Small intestine (tissue), 7 donors: ENCODE measurements around the gene METRN. TPM values are rescaled to one million over a fixed set of nuclear protein-coding genes. Genes with fewer than 3 reads are reported as not detected.

Source experiments
- DNase-seq, 2 donors: peaks; one replicate each; pipeline versions ENCODE4 v3.0.0 to v3.0.0-alpha.2; 2013
- FAIRE-seq: peaks from 2 replicates; lab custom pipeline; 2012; peaks lifted over from hg19 to GRCh38; lab: Jason Lieb, UNC
- H3K27ac ChIP-seq, 3 donors: one replicate each; pipeline ENCODE4 v1.5.1; 2013; ENCODE audit warnings: low read length in 2 of 3, mild to moderate bottlenecking in 2 of 3, control low read depth in 1 of 3, inconsistent platforms in 1 of 3, low read depth in 1 of 3, moderate library complexity in 1 of 3
- H3K27me3 ChIP-seq, 3 donors: one replicate each; pipeline ENCODE4 v1.6.1; 2013; ENCODE audit warnings: low read length in 3 of 3, inconsistent platforms in 1 of 3; ENCODE audit not compliant: control insufficient read depth in 3 of 3, insufficient read depth in 3 of 3
- H3K36me3 ChIP-seq, 3 donors: one replicate each; pipeline ENCODE4 v1.6.1; 2013; ENCODE audit warnings: low read length in 3 of 3, inconsistent platforms in 1 of 3, low read depth in 1 of 3, mild to moderate bottlenecking in 1 of 3, moderate library complexity in 1 of 3; ENCODE audit not compliant: control insufficient read depth in 3 of 3, insufficient read depth in 2 of 3
- H3K4me1 ChIP-seq, 3 donors: one replicate each; pipeline ENCODE4 v1.6.1; 2013; ENCODE audit warnings: low read length in 2 of 3, inconsistent platforms in 1 of 3, low read depth in 1 of 3, mild to moderate bottlenecking in 1 of 3, moderate library complexity in 1 of 3; ENCODE audit not compliant: control insufficient read depth in 3 of 3, insufficient read depth in 2 of 3
- H3K4me3 ChIP-seq, 3 donors: one replicate each; pipeline ENCODE4 v1.5.1; 2013; ENCODE audit warnings: low read length in 3 of 3, control low read depth in 1 of 3, inconsistent platforms in 1 of 3, low read depth in 1 of 3, mild to moderate bottlenecking in 1 of 3, moderate library complexity in 1 of 3
- H3K9me3 ChIP-seq, 2 donors: one replicate each; pipeline ENCODE4 v1.6.1; 2013; ENCODE audit warnings: low read depth in 1 of 2, low read length in 1 of 2; ENCODE audit not compliant: control insufficient read depth in 2 of 2, insufficient read depth in 1 of 2
- WGBS, 3 donors: extraction: QIAGEN DNeasy Blood & Tissue Kit; methylation state at CpG; one replicate each; pipeline ENCODE4 v1.1.7; 2013; 5-methylcytosine and 5-hydroxymethylcytosine counted together
- polyA plus RNA-seq, 4 donors: library from polyadenylated mRNA; stranded (reverse) in 3 of 4; unstranded in 1 of 4; fragments of 200-250 nt in 3 of 4; fragments of 120-200 nt in 1 of 4; gene quantifications; one replicate each; pipeline versions ENCODE4 v1.2.1 to v1.2.3, GENCODE V29; 2013
- donor health status: healthy with polysubstance abuse.
- donor health status: control.
- donor health status: control.
- donor health status: Bipolar disorder and iron deficiency.
- donor health status: healthy.

The METRN gene
- polyA plus RNA-seq, 4 donors: 4.9 to 14.1 (median 9.3) TPM

DNA sequence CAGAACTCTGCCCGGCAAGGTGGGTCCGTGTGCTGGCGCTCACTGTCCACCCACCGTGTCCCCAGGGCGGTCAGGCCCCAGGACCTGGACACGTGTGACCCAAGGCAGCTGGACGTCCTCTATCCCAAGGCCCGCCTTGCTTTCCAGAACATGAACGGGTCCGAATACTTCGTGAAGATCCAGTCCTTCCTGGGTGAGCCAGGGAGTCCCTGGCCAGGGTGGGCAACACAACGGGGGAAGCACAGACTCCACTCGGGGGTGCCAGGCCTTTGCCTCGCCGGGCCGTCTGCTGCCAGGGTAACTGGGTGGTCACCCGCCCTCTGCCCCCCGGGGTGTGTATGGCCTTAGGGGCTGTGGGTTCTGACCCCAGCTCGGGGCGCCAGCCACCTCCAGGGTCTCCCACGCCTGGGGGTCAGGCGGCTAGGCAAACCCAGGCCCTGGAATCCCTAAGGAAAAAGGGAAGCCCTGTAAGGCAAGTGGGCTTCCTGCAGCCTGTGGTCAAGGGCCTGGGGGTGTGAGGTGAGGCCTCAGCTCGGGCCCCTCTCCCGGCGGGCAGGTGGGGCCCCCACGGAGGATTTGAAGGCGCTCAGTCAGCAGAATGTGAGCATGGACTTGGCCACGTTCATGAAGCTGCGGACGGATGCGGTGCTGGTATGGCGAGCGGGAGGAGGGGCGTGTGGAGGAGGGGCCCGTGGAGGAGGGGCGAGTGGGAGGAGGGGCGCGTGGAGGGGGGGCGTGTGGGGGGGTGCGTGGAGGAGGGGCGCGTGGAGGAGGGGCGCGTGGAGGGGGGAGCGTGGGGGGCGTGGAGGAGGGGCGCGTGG lies 52.1 kb downstream of the METRN start:
- FAIRE-seq: no peak
- Histone ChIP-seq H3K36me3 (no peaks in the 10 kb centered on the region), H3K27me3 (no peaks in the 10 kb centered on the region), H3K9me3 (no peaks in the 10 kb centered on the region), H3K4me3 (no peak overlapping the region), H3K27ac (no peak overlapping the region), H3K4me1 (peaks cover 0 to 6% (median 0%) of the 10 kb centered on the region in 3 donors)
- DNase-seq: no peak
- WGBS, 3 donors: 64 to 70% (median 67%) methylated on average over 34 to 37 of the region's 48 CpGs

DNA sequence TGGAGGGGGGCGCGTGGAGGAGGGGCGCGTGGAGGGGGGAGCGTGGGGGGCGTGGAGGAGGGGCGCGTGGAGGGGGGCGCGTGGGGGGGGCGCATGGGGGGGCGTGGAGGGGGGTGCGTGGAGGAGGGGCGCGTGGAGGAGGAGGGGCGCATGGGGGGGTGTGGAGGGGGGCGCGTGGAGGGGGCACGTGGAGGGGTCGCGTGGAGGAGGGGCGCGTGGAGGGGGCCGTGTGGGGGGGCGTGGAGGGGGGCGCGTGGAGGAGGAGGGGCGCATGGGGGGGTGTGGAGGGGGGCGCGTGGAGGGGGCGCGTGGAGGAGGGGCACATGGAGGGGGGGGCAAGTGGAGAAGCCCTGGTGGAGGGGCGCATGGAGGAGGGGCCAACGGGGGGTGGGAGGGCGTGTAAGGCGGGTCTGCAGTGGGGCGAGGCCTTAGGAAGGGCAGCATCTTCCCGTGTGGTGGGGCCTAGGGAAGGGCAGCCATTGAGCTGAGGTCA lies 52.9 kb downstream of the METRN start:
- 34 to 69% (median 66%) methylated on average over 8 to 29 of the region's 38 CpGs for WGBS, 3 donors
- Histone ChIP-seq H3K9me3 (no peaks in the 10 kb centered on the region), H3K4me1 (no peaks in the 10 kb centered on the region), H3K36me3 (no peaks in the 10 kb centered on the region), H3K27me3 (no peaks in the 10 kb centered on the region), H3K27ac (no peak overlapping the region), H3K4me3 (no peak overlapping the region)
- no peak for FAIRE-seq
- no peak for DNase-seq

GRCh38 chr16:768428-768827 lies 53.5 kb downstream of the METRN start:
- FAIRE-seq (no peak), DNase-seq (no peak)
- Histone ChIP-seq H3K9me3 (no peaks in the 10 kb centered on the region), H3K27me3 (no peaks in the 10 kb centered on the region), H3K36me3 (no peaks in the 10 kb centered on the region), H3K4me3 (no peak overlapping the region), H3K4me1 (no peaks in the 10 kb centered on the region), H3K27ac (no peak overlapping the region)
- WGBS, 3 donors: 23 to 70% (median 66%) methylated on average over 15 to 21 of the region's 21 CpGs

Other genes starting within 250 kb of the METRN start
- gene CAPN15, start 187.4 kb upstream of the METRN start, polyA plus RNA-seq: 100 to 1,000 TPM in 1 of 4 donors, 10 to 100 TPM in 3; 51.3 to 105 (median 70.2) TPM
- not detected for gene PRR35, start 154.7 kb upstream of the METRN start, polyA plus RNA-seq
- gene NHLRC4, start 148.1 kb upstream of the METRN start, polyA plus RNA-seq: 1 to 10 TPM in 1 of 4 donors, under 1 TPM in 2, not detected in 1; 0.45 to 2.2 (median 0.79) TPM
- gene PIGQ, start 145.2 kb upstream of the METRN start, polyA plus RNA-seq: 10 to 100 TPM; 21.3 to 43.5 (median 28.0) TPM
- gene RAB40C, start 125.1 kb upstream of the METRN start, polyA plus RNA-seq: 10 to 100 TPM; 28.9 to 49.0 (median 34.6) TPM
- 1 to 10 TPM in 3 of 4 donors, under 1 TPM in 1; 0.60 to 7.6 (median 3.6) TPM for gene WFIKKN1, start 84.1 kb upstream of the METRN start, polyA plus RNA-seq
- gene METTL26, start 78.8 kb upstream of the METRN start, polyA plus RNA-seq: 100 to 1,000 TPM in 3 of 4 donors, 10 to 100 TPM in 1; 54.4 to 135 (median 113) TPM
- gene MCRIP2, start 73.3 kb upstream of the METRN start, polyA plus RNA-seq: 100 to 1,000 TPM in 3 of 4 donors, 10 to 100 TPM in 1; 43.4 to 279 (median 166) TPM
- 10 to 100 TPM; 15.7 to 36.5 (median 25.6) TPM for gene WDR90, start 65.8 kb upstream of the METRN start, polyA plus RNA-seq
- 100 to 1,000 TPM in 3 of 4 donors, 10 to 100 TPM in 1; 89.3 to 207 (median 159) TPM for gene RHOT2, start 47.0 kb upstream of the METRN start, polyA plus RNA-seq
- 1 to 10 TPM; 2.7 to 6.2 (median 4.7) TPM for gene RHBDL1, start 39.4 kb upstream of the METRN start, polyA plus RNA-seq
- gene STUB1, start 34.7 kb upstream of the METRN start, polyA plus RNA-seq: 100 to 1,000 TPM in 3 of 4 donors, 10 to 100 TPM in 1; 66.2 to 122 (median 118) TPM
- gene JMJD8, start 30.8 kb upstream of the METRN start, polyA plus RNA-seq: 10 to 100 TPM; 23.0 to 46.2 (median 31.9) TPM
- gene WDR24, start 24.7 kb upstream of the METRN start, polyA plus RNA-seq: 10 to 100 TPM in 1 of 4 donors, 1 to 10 TPM in 3; 5.4 to 11.7 (median 9.3) TPM
- gene FBXL16, start 9.3 kb upstream of the METRN start, polyA plus RNA-seq: 1 to 10 TPM in 3 of 4 donors, under 1 TPM in 1; 0.81 to 3.4 (median 1.2) TPM
- 10 to 100 TPM; 23.0 to 55.5 (median 38.1) TPM for gene ANTKMT, start 6.0 kb downstream of the METRN start, polyA plus RNA-seq
- 1 to 10 TPM in 1 of 4 donors, under 1 TPM in 2, not detected in 1; 0.72 to 1.6 (median 0.95) TPM for gene CCDC78, start 11.3 kb downstream of the METRN start, polyA plus RNA-seq
- gene HAGHL, start 12.0 kb downstream of the METRN start, polyA plus RNA-seq: 1 to 10 TPM; 1.4 to 4.8 (median 3.4) TPM
- 10 to 100 TPM; 32.5 to 68.0 (median 44.7) TPM for gene CIAO3, start 25.9 kb downstream of the METRN start, polyA plus RNA-seq
- 10 to 100 TPM in 1 of 4 donors, 1 to 10 TPM in 3; 1.3 to 29.7 (median 4.5) TPM for gene MSLN, start 45.6 kb downstream of the METRN start, polyA plus RNA-seq
- gene RPUSD1, start 73.3 kb downstream of the METRN start, polyA plus RNA-seq: 10 to 100 TPM; 17.6 to 26.2 (median 21.6) TPM
- gene CHTF18, start 73.5 kb downstream of the METRN start, polyA plus RNA-seq: 10 to 100 TPM in 2 of 4 donors, 1 to 10 TPM in 2; 5.6 to 24.6 (median 13.5) TPM
- gene GNG13, start 85.6 kb downstream of the METRN start, polyA plus RNA-seq: 1 to 10 TPM in 2 of 4 donors, under 1 TPM in 2; 0.73 to 3.0 (median 1.9) TPM